ENCODE measurements around the gene GPR146. TPM values are rescaled to one million over a fixed set of nuclear protein-coding genes. Genes with fewer than 3 reads are reported as not detected.
"Not testable (repeated sequence)": the region's sequence is repeated elsewhere in the genome, so short reads cannot be mapped to it uniquely, and the experiment has no call there.

GPR146 gene
- total and polyA plus RNA-seq, 10 donors = 3.9 to 19.2 (median 10.1) TPM

- TF ChIP-seq POLR2A (IDR thresholded peaks at IDR 0.05) (no peak), POLR2AphosphoS5 (IDR thresholded peaks at IDR 0.05) (no peak), CTCF (IDR thresholded peaks at IDR 0.05 in 8 of 11, conservative IDR thresholded peaks at IDR 0.05 in 3 of 11) (no peak)
- 75 to 83% (median 82%) methylated on average over 20 of the region's 20 CpGs for WGBS, 5 donors
- peaks cover 5 to 26% (median 14%) of the 10 kb centered on the region in 6 donors for H3K4me1 ChIP-seq
- no peaks in the 10 kb centered on the region for H3K9me3 ChIP-seq
- intact Hi-C loops (cut with DNase I; ENCODE audit: low total_unique reads) = no loop called here
- no peak overlapping the region for H3K27ac ChIP-seq
- DNase-seq = peak; percentile 68
- H3K27me3 ChIP-seq (replicated peaks in 1 of 7) = no peaks in the 10 kb centered on the region
- H3K4me3 ChIP-seq = no peak overlapping the region
- H3K36me3 ChIP-seq = no peaks in the 10 kb centered on the region
Observed at GRCh38 chr7:1033546-1034145, 10.7 kb upstream of the GPR146 start.

GRCh38 chr7:1034769-1035168 is 9.6 kb upstream of the GPR146 start:
- DNase-seq; H3K4me3 ChIP-seq; H3K36me3 ChIP-seq; H3K27me3 ChIP-seq (replicated peaks in 1 of 7); H3K27ac ChIP-seq; H3K9me3 ChIP-seq; intact Hi-C loops (cut with DNase I; ENCODE audit: low total_unique reads): not testable (repeated sequence)
- H3K4me1 ChIP-seq = peaks cover 0 to 14% (median 3%) of the 10 kb centered on the region in 6 donors
- 92 to 100% (median 95%) methylated on average over 1 of the region's 1 CpG for WGBS, 5 donors

- H3K4me1 ChIP-seq = peaks cover 0 to 14% (median 2%) of the 10 kb centered on the region in 6 donors
- WGBS, 5 donors = 93 to 97% (median 96%) methylated on average over 23 to 40 of the region's 40 CpGs
- H3K27me3 ChIP-seq (replicated peaks in 1 of 7); H3K27ac ChIP-seq; H3K9me3 ChIP-seq; H3K4me3 ChIP-seq; H3K36me3 ChIP-seq; intact Hi-C loops (cut with DNase I; ENCODE audit: low total_unique reads): not testable (repeated sequence)
- peak; percentile 23 for DNase-seq
Observed at GRCh38 chr7:1036164-1036928, 8.0 kb upstream of the GPR146 start.

- H3K36me3 ChIP-seq; H3K9me3 ChIP-seq; intact Hi-C loops (cut with DNase I; ENCODE audit: low total_unique reads); H3K4me3 ChIP-seq; DNase-seq; H3K27ac ChIP-seq: not testable (repeated sequence)
- 64 to 96% (median 93%) methylated on average over 1 of the region's 1 CpG for WGBS, 5 donors
- Histone ChIP-seq H3K27me3 (replicated peaks in 1 of 7) (peaks cover 0 to 12% (median 0%) of the 10 kb centered on the region in 7 donors), H3K4me1 (peaks cover 13 to 50% (median 26%) of the 10 kb centered on the region in 6 donors)
Observed at GRCh38 chr7:1040233-1040632, 4.1 kb upstream of the GPR146 start.

GRCh38 chr7:1040790-1041189 is 3.6 kb upstream of the GPR146 start:
- TF ChIP-seq POLR2AphosphoS5 (IDR thresholded peaks at IDR 0.05) (peak in 2 of 3 donors; percentile 59 to 78), CTCF (IDR thresholded peaks at IDR 0.05 in 8 of 11, conservative IDR thresholded peaks at IDR 0.05 in 3 of 11) (no peak)

More at GRCh38 chr7:1040790-1041189, 3.6 kb upstream of the GPR146 start:
- WGBS, 5 donors = 70 to 86% (median 81%) methylated on average over 16 of the region's 16 CpGs
- DNase-seq = peak; percentile 75
- intact Hi-C loops (cut with DNase I; ENCODE audit: low total_unique reads) = no loop called here
- Histone ChIP-seq H3K27ac (no peak overlapping the region), H3K27me3 (replicated peaks in 1 of 7) (peaks cover 0 to 12% (median 0%) of the 10 kb centered on the region in 7 donors), H3K36me3 (no peaks in the 10 kb centered on the region), H3K4me1 (peaks cover 13 to 56% (median 31%) of the 10 kb centered on the region in 6 donors), H3K9me3 (no peaks in the 10 kb centered on the region), H3K4me3 (no peak overlapping the region)
